ENCODE results near the gene C19orf38. TPM values are rescaled to one million over a fixed set of nuclear protein-coding genes. Genes with fewer than 3 reads are reported as not detected.

Gene C19orf38
- total RNA-seq, 1 donor from 2014 or later, result 0.26 TPM

- no peak for FAIRE-seq
- Histone ChIP-seq H3K36me3 (ENCODE audit: control insufficient read depth, insufficient read depth, low read length) (peaks cover 23% of the 10 kb centered on the region), H3K4me3 (ENCODE audit: low read depth, low read length) (no peak overlapping the region), H3K27me3 (ENCODE audit: control insufficient read depth, insufficient read depth, low read length) (no peaks in the 10 kb centered on the region)
- TF ChIP-seq, protein P1, sequence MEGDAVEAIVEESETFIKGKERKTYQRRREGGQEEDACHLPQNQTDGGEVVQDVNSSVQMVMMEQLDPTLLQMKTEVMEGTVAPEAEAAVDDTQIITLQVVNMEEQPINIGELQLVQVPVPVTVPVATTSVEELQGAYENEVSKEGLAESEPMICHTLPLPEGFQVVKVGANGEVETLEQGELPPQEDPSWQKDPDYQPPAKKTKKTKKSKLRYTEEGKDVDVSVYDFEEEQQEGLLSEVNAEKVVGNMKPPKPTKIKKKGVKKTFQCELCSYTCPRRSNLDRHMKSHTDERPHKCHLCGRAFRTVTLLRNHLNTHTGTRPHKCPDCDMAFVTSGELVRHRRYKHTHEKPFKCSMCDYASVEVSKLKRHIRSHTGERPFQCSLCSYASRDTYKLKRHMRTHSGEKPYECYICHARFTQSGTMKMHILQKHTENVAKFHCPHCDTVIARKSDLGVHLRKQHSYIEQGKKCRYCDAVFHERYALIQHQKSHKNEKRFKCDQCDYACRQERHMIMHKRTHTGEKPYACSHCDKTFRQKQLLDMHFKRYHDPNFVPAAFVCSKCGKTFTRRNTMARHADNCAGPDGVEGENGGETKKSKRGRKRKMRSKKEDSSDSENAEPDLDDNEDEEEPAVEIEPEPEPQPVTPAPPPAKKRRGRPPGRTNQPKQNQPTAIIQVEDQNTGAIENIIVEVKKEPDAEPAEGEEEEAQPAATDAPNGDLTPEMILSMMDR (IDR thresholded peaks at IDR 0.05; ENCODE audit: insufficient read depth, low read length, severe bottlenecking), result no peak
- DNase-seq (ENCODE audit: low read depth), result no peak
Measured at GRCh38 chr19:10805758-10806247, 42.4 kb upstream of the C19orf38 start.

- no peaks in the 10 kb centered on the region for H3K27me3 ChIP-seq (ENCODE audit: control insufficient read depth, insufficient read depth, low read length)
- TF ChIP-seq, protein P1 (IDR thresholded peaks at IDR 0.05; ENCODE audit: insufficient read depth, low read length, severe bottlenecking), result no peak
- DNase-seq (ENCODE audit: low read depth), result peak; percentile 84
- no peak overlapping the region for H3K4me3 ChIP-seq (ENCODE audit: low read depth, low read length)
- peak; percentile 50 for FAIRE-seq
- peaks cover 24% of the 10 kb centered on the region for H3K36me3 ChIP-seq (ENCODE audit: control insufficient read depth, insufficient read depth, low read length)
Measured at GRCh38 chr19:10808937-10809649, 39.1 kb upstream of the C19orf38 start.

DNA sequence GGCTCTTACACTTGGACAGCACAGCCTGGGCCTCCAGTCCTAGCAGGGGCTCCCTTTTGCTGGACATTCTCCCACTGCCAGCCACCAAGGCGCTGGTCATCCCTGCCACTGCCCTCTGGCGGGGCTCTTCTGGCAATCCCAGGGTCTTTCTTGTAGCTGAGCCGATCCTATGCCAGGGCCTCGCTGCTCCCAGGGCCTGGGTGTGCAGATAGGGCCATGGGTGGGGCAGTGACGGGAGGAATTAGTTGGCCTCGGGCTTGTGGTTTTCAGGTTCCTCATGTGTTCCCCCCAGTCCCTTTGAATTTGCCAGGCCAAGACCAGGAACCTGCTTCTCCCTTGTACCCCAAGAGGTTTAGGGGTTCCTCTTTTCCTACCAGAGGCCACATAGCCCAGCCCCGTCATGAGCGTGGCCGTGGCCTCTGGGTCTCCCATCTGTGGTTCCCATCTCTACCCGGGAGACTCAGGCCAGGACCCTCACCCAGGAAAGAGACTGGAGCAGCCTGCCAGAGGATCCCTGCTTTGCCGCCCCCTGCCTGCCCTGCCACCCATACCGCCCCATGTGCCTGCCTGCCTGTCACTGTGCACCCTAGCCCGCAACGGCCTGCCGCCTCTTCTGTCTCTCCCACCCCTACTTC, 38.4 kb upstream of the C19orf38 start:
- no peak for DNase-seq (ENCODE audit: low read depth)
- Histone ChIP-seq H3K27me3 (ENCODE audit: control insufficient read depth, insufficient read depth, low read length) (no peaks in the 10 kb centered on the region), H3K36me3 (ENCODE audit: control insufficient read depth, insufficient read depth, low read length) (peaks cover 24% of the 10 kb centered on the region), H3K4me3 (ENCODE audit: low read depth, low read length) (no peak overlapping the region)
- FAIRE-seq, result no peak
- TF ChIP-seq, protein P1 (IDR thresholded peaks at IDR 0.05; ENCODE audit: insufficient read depth, low read length, severe bottlenecking), result no peak

GRCh38 chr19:10811391-10812111, 36.7 kb upstream of the C19orf38 start:
- Histone ChIP-seq H3K36me3 (ENCODE audit: control insufficient read depth, insufficient read depth, low read length) (peaks cover 24% of the 10 kb centered on the region), H3K27me3 (ENCODE audit: control insufficient read depth, insufficient read depth, low read length) (no peaks in the 10 kb centered on the region), H3K4me3 (ENCODE audit: low read depth, low read length) (no peak overlapping the region)
- TF ChIP-seq, protein P1 (IDR thresholded peaks at IDR 0.05; ENCODE audit: insufficient read depth, low read length, severe bottlenecking), result no peak
- FAIRE-seq, result no peak
- DNase-seq (ENCODE audit: low read depth), result no peak

GRCh38 chr19:10812196-10812595, 36.0 kb upstream of the C19orf38 start:
- TF ChIP-seq, protein P1 (IDR thresholded peaks at IDR 0.05; ENCODE audit: insufficient read depth, low read length, severe bottlenecking), result no peak
- FAIRE-seq (no peak), DNase-seq (ENCODE audit: low read depth) (no peak)
- Histone ChIP-seq H3K36me3 (ENCODE audit: control insufficient read depth, insufficient read depth, low read length) (peaks cover 28% of the 10 kb centered on the region), H3K4me3 (ENCODE audit: low read depth, low read length) (no peak overlapping the region), H3K27me3 (ENCODE audit: control insufficient read depth, insufficient read depth, low read length) (no peaks in the 10 kb centered on the region)

All from bronchial epithelial cell (primary cell).